HepG2 (cell line): ENCODE data around the gene TSEN54. TPM values are rescaled to one million over a fixed set of nuclear protein-coding genes. Genes with fewer than 3 reads are reported as not detected.

ENCODE experiments used
- KAT7 ChIP-seq: IDR thresholded peaks from 2 replicates; pipeline ENCODE4 v1.6.1; 2018; ENCODE audit warnings: borderline replicate concordance, missing compliant biosample characterization
- SAFB2 ChIP-seq: sonication (generic); formaldehyde crosslinking; IDR thresholded peaks from 2 replicates; pipeline ENCODE4 v1.5.1; 2020; ENCODE audit warnings: missing genetic modification reagents, low read depth, mild to moderate bottlenecking, borderline replicate concordance
- SCMH1 ChIP-seq: sonication (generic); formaldehyde crosslinking; IDR thresholded peaks from 2 replicates; pipeline ENCODE4 v1.9.0; 2021; ENCODE audit warnings: missing genetic modification reagents, mild to moderate bottlenecking, borderline replicate concordance
- SMYD3 ChIP-seq: sonication (generic); formaldehyde crosslinking; IDR thresholded peaks from 2 replicates; pipeline ENCODE4 v1.8.1; 2023; ENCODE audit warnings: mild to moderate bottlenecking, missing genetic modification reagents
- TMF1 ChIP-seq: sonication (generic); formaldehyde crosslinking; IDR thresholded peaks from 2 replicates; pipeline ENCODE4 v1.8.1; 2022; ENCODE audit warnings: low read depth, missing genetic modification reagents
- YEATS2 ChIP-seq: sonication (generic); formaldehyde crosslinking; IDR thresholded peaks from 2 replicates; pipeline ENCODE4 v1.4.0; 2020; ENCODE audit warnings: missing genetic modification reagents, borderline replicate concordance
- ZBTB34 ChIP-seq: sonication (generic); formaldehyde crosslinking; IDR thresholded peaks from 2 replicates; pipeline ENCODE4 v1.8.0; 2022; ENCODE audit warnings: mild to moderate bottlenecking, missing genetic modification reagents
- ZNF276 ChIP-seq: sonication (generic); formaldehyde crosslinking; IDR thresholded peaks from 2 replicates; pipeline ENCODE4 v1.4.0; 2020; ENCODE audit warnings: mild to moderate bottlenecking, low read depth, missing genetic modification reagents
- ZNF3 ChIP-seq: IDR thresholded peaks from 2 replicates; pipeline ENCODE4 v1.7.0; 2017; ENCODE audit warnings: inconsistent platforms
- ZNF44 ChIP-seq: sonication (generic); formaldehyde crosslinking; IDR thresholded peaks from 2 replicates; pipeline ENCODE4 v1.5.1; 2020; ENCODE audit warnings: mild to moderate bottlenecking, missing genetic modification reagents
- ZNF569 ChIP-seq: sonication (generic); formaldehyde crosslinking; IDR thresholded peaks from 2 replicates; pipeline ENCODE4 v1.5.0; 2020; ENCODE audit warnings: mild to moderate bottlenecking, missing genetic modification reagents, moderate library complexity, borderline replicate concordance
- ZNF749 ChIP-seq: sonication (generic); formaldehyde crosslinking; IDR thresholded peaks from 2 replicates; pipeline ENCODE4 v1.8.0; 2022; ENCODE audit warnings: mild to moderate bottlenecking, missing genetic modification reagents, moderate library complexity, borderline replicate concordance
- ZSCAN31 ChIP-seq: sonication (generic); formaldehyde crosslinking; IDR thresholded peaks from 2 replicates; pipeline ENCODE4 v1.5.0; 2020; ENCODE audit warnings: low read depth, mild to moderate bottlenecking, missing genetic modification reagents
- polyA plus RNA-seq, 8 experiments: library from polyadenylated mRNA; depleted of rRNA in 3 of 8; stranded (reverse) in 7 of 8; unstranded in 1 of 8; fragments of >200 nt; fragmentation: Illumina TruSeq in 4 of 8; extraction: Trizol in 4 of 8; gene quantifications; 2 replicates each; pipeline versions ENCODE4 v1.2.1 to v1.2.3, GENCODE V29; 2011 to 2016; ENCODE audit warnings: low read depth in 4 of 8, missing spikeins in 1 of 8, mixed read lengths in 1 of 8; ENCODE audit not compliant: insufficient read depth in 1 of 8
- total RNA-seq, 5 experiments: library from RNA; depleted of rRNA; stranded (reverse); fragments of >200 nt; fragmentation: Illumina TruSeq; extraction: Trizol; gene quantifications; 2 replicates each; pipeline ENCODE4 v1.2.3, GENCODE V29; 2016; ENCODE audit warnings: low read depth in 1 of 5
- TF ChIP-seq, protein P1 (sequence below): sonication (generic); formaldehyde crosslinking; IDR thresholded peaks from 2 replicates; pipeline ENCODE4 v1.5.0; 2020; ENCODE audit warnings: mild to moderate bottlenecking, missing genetic modification reagents, borderline replicate concordance
- TF ChIP-seq, protein P2 (sequence below): sonication (generic); formaldehyde crosslinking; IDR thresholded peaks from 2 replicates; pipeline ENCODE4 v1.4.0; 2020; ENCODE audit warnings: missing genetic modification reagents, borderline replicate concordance

TSEN54 gene
- total and polyA plus RNA-seq, 2 of the 13 experiments (the other 11 are each of a cell fraction or from before 2014, with no cell fraction given) = 62.9 to 63.3 TPM

- TF ChIP-seq ZNF569 (no peak), SCMH1 (no peak), ZNF44 (CRISPR knock-in tag) (no peak; the same call in 1 of the 2 replicates), ZNF749 (CRISPR knock-in tag) (peak; percentile 34; the same call in 1 of the 2 replicates), ZBTB34 (CRISPR knock-in tag) (peak; percentile 83), SMYD3 (no peak; the same call in 1 of the 2 replicates), ZNF276 (CRISPR knock-in tag) (no peak; the same call in 1 of the 2 replicates), TMF1 (peak; percentile 85; the same call in 1 of the 2 replicates), SAFB2 (no peak; the same call in 1 of the 2 replicates), KAT7 (CRISPR knock-in tag) (peak; percentile 57; the same call in 1 of the 2 replicates), YEATS2 (CRISPR knock-in tag) (peak; percentile 76), ZNF3 (CRISPR knock-in tag) (no peak), ZSCAN31 (peak; percentile 80; the same call in 1 of the 2 replicates)
- TF ChIP-seq, protein P1, sequence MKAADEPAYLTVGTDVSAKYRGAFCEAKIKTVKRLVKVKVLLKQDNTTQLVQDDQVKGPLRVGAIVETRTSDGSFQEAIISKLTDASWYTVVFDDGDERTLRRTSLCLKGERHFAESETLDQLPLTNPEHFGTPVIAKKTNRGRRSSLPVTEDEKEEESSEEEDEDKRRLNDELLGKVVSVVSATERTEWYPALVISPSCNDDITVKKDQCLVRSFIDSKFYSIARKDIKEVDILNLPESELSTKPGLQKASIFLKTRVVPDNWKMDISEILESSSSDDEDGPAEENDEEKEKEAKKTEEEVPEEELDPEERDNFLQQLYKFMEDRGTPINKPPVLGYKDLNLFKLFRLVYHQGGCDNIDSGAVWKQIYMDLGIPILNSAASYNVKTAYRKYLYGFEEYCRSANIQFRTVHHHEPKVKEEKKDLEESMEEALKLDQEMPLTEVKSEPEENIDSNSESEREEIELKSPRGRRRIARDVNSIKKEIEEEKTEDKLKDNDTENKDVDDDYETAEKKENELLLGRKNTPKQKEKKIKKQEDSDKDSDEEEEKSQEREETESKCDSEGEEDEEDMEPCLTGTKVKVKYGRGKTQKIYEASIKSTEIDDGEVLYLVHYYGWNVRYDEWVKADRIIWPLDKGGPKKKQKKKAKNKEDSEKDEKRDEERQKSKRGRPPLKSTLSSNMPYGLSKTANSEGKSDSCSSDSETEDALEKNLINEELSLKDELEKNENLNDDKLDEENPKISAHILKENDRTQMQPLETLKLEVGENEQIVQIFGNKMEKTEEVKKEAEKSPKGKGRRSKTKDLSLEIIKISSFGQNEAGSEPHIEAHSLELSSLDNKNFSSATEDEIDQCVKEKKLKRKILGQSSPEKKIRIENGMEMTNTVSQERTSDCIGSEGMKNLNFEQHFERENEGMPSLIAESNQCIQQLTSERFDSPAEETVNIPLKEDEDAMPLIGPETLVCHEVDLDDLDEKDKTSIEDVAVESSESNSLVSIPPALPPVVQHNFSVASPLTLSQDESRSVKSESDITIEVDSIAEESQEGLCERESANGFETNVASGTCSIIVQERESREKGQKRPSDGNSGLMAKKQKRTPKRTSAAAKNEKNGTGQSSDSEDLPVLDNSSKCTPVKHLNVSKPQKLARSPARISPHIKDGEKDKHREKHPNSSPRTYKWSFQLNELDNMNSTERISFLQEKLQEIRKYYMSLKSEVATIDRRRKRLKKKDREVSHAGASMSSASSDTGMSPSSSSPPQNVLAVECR (CRISPR knock-in tag) = peak; percentile 96
- TF ChIP-seq, protein P2, sequence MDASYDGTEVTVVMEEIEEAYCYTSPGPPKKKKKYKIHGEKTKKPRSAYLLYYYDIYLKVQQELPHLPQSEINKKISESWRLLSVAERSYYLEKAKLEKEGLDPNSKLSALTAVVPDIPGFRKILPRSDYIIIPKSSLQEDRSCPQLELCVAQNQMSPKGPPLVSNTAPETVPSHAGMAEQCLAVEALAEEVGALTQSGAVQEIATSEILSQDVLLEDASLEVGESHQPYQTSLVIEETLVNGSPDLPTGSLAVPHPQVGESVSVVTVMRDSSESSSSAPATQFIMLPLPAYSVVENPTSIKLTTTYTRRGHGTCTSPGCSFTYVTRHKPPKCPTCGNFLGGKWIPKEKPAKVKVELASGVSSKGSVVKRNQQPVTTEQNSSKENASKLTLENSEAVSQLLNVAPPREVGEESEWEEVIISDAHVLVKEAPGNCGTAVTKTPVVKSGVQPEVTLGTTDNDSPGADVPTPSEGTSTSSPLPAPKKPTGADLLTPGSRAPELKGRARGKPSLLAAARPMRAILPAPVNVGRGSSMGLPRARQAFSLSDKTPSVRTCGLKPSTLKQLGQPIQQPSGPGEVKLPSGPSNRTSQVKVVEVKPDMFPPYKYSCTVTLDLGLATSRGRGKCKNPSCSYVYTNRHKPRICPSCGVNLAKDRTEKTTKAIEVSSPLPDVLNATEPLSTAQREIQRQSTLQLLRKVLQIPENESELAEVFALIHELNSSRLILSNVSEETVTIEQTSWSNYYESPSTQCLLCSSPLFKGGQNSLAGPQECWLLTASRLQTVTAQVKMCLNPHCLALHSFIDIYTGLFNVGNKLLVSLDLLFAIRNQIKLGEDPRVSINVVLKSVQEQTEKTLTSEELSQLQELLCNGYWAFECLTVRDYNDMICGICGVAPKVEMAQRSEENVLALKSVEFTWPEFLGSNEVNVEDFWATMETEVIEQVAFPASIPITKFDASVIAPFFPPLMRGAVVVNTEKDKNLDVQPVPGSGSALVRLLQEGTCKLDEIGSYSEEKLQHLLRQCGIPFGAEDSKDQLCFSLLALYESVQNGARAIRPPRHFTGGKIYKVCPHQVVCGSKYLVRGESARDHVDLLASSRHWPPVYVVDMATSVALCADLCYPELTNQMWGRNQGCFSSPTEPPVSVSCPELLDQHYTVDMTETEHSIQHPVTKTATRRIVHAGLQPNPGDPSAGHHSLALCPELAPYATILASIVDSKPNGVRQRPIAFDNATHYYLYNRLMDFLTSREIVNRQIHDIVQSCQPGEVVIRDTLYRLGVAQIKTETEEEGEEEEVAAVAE (CRISPR knock-in tag) = peak; percentile 74; the same call in 1 of the 2 replicates
Observed at GRCh38 chr17:75511610-75512575, 4.4 kb upstream of the TSEN54 start (continued).
